DMS153 (cell line): ENCODE results near the gene ZNF628.
"Not testable (repeated sequence)": the region's sequence is repeated elsewhere in the genome, so short reads cannot be mapped to it uniquely, and the experiment has no call there.

Experiments
- DNase-seq: peaks from one replicate; lab custom pipeline; 2025; lab: John Stamatoyannopoulos, UW

Gene ZNF628

GRCh38 chr19:55476100-55476775 lies at the start of gene ZNF628:
Gene ZNF628, plus strand, starts transcription at chr19:55476617. Its CDS starts 3,294 bp downstream, at chr19:55479911.
- DNase-seq, result peak; percentile 96

DNA sequence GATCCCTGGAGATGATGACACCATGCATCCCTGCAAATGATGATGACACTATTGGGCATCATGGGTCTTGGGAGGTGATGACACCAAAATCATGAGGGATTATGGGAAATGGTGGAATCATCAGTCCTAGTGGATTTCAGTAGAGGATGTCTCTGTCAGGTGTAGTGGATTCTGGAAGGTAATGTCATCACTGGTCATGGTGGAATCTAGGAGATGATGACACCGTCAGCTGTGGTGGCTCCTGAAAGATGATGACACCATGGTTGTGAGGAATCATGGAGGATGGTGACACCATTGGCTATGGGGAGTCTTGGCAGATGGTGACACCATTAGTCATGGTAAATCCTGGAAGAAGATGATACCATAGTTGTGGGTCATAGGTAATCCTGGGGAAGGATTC lies 45.2 kb upstream of the ZNF628 start:
- DNase-seq, result no peak

DNA sequence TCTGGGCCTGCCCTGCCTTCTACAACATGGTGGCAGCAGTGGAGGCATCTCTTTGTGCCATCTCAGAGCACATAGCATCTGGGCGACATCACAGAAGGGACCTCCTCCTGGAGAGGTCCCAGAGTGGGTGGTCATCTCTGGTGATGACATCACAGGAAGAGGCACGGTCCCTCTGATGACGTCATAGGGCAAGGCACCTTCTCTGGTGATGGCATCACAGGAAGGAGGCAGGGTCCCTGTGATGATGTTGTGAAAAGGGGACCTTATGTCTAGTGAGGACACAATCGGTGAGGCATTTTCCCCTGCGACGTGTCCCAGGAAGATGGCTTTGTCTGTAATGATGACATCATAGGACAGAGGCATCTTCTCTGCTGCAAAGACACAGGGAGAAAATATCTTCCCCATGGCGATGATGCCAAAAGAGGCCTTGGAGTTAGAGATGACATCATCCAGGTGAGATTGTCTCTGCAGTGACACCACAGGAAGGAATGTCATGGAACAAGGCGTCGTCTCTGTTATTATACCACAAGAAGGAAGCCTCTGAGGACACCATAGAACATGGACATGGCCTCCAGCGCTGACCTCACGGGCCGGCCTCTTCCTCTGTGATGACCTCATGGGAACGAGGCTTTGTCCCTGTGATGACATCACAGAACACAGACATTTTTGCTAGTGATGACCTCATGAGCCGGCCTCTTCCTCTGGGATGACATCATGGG lies 44.0 kb upstream of the ZNF628 start:
- DNase-seq, result no peak

DNA sequence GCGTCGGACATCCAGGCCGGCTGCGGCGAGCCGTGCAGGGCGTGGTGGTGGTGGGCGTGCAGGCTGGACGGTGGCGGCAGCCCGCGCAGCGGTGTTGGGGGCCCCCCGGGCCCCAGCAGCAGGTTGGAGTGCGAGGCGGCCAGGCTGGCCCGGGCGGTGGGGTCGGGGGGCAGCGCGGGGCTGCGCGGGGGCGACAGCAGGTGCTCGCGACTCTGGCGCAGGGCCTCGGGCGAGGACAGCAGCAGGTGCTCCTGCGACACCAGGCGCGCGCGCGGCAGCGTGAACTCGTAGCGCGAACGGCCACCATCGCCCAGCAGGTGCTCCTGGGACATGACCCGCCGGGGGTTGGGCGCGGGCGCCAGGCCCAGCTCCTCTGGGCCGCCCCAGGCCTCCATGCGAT lies 43.1 kb upstream of the ZNF628 start:
- DNase-seq, result no peak

- DNase-seq, result no peak
Measured at GRCh38 chr19:55434356-55434919, 42.0 kb upstream of the ZNF628 start.

GRCh38 chr19:55435020-55435419 lies 41.4 kb upstream of the ZNF628 start:
- no peak for DNase-seq

GRCh38 chr19:55436847-55437246 lies 39.6 kb upstream of the ZNF628 start:
- no peak for DNase-seq

- peak; percentile 16 for DNase-seq
Measured at GRCh38 chr19:55437410-55437809, 39.0 kb upstream of the ZNF628 start.

DNA sequence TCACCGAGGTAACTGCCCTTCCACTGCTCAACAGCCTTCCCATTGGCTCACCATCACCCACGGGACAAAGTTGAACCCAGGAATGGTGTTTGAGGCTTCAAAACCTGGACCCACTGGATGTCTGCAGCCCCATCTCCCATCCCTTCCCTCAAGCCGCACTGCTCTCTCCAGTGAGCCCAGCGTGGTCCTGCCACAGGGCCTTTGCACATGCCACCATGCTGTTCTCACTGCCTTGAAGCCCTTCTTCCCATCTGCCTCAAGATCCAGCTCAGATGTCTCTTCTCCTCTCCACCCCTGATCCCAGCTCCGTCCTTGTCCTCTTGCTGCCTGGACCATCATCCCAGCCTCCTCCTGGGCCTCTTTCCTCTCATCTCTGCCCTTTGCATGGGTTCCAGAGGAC lies 37.4 kb upstream of the ZNF628 start:
- DNase-seq, result no peak

- DNase-seq, result peak; percentile 37
Measured at GRCh38 chr19:55440411-55441105, 35.9 kb upstream of the ZNF628 start.

DNA sequence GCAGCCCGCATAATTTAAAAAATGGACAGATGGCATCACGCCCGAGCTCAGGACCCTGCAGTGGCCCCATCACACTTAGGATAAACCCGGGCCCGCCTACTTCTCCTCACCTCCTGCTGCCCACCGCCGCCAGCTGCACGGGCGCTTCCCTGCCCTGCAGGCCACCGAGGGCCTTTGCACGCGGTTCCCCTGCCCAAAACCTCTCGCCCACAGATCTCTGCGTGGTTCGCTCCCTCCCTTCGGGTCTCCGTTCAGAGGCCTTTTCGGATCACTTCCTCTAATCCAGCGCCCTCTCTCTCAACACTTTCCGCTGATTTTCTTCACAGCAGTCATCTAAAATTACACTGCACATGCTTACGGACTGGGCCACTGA lies 35.1 kb upstream of the ZNF628 start:
- DNase-seq, result no peak

DNA sequence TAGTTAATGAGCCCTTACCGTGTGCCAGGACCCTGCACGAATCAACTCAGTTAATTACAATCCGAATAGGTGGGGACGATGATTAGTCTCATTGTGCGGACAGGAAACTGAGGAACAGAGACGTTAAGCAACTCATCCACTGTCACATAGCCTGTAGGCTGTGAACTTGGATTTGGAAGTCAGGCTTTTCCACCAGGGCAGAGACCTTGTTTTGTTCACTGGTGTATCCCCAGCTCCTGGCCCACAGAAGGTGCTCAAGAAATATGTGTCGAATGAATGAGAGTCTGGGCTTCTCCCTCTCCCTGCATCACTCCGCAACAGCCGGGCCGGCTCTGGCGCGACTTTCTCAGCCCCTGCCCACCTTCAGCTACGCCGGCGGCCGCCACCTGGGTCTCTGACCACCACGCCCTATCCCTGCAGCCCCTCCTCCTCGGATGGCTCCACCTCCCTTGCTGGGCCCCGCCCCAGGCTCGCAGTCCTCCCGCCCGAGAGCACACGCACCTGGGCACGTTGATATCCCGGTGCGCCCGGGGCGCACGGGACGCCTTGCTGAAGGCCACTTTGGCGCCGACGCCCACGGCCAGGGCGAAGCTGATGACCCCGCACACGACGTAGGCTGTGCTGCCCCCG lies 34.6 kb upstream of the ZNF628 start:
- DNase-seq, result peak; percentile 32

GRCh38 chr19:55442372-55442961 lies 34.0 kb upstream of the ZNF628 start:
- no peak for DNase-seq

GRCh38 chr19:55443045-55443823 lies 33.2 kb upstream of the ZNF628 start, which contains the start of gene SHISA7:
Gene SHISA7, minus strand, starts transcription at chr19:55443300. Its CDS starts 437 bp downstream, at chr19:55442863.
- no peak for DNase-seq

- DNase-seq, result no peak
Measured at GRCh38 chr19:55443824-55444480, 32.5 kb upstream of the ZNF628 start.

DNA sequence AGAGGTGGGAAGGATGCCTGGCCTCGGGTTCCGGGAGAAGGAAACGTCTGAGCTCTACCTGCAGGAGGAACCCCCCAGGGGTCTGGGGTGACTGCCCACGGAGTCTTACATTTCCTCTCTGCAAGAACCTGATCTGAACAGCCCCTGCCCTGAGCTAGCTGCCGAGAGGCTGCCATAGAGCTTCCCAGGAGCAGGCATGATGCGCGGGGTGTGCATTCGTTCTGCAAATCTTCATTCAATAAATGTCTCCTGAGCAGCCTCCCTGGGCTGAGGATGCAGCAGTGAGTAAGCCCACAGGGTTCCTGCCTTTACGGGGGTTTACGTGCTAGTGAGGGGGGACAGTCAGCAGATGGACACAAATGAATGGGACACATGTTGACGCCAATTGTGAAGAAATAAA lies 31.8 kb upstream of the ZNF628 start:
- DNase-seq, result no peak

DNA sequence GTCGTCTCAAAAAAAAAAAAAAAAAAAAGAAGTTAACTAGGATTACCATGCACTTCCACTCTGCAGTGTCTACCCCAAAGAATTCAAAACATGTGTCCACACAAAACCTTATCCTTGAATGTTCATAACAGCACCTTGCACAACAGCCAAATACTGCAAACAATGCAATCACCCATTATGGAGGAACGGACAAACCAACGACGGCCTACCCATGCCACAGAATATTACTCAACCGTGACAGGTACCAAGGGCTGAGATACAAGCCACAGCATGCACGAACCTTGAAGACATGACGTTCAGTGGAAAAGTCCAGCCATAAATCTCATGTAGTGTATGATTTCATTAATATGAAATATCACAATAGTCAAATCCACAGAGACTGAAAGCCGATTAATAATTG lies 30.4 kb upstream of the ZNF628 start:
- DNase-seq, result no peak

GRCh38 chr19:55447421-55448174 lies 28.8 kb upstream of the ZNF628 start:
- DNase-seq, result peak; percentile 29

- DNase-seq, result not testable (repeated sequence)
Measured at GRCh38 chr19:55448175-55448490, 28.3 kb upstream of the ZNF628 start.

- no peak for DNase-seq
Measured at GRCh38 chr19:55449469-55449868, 26.9 kb upstream of the ZNF628 start.
